ENCODE results near the gene DUSP2.
"Not testable (repeated sequence)": the region's sequence is repeated elsewhere in the genome, so short reads cannot be mapped to it uniquely, and the experiment has no call there.

DUSP2 gene

GRCh38 chr2:96146881-96147592, 1.8 kb upstream of the DUSP2 start:
- no peak for DNase-seq (ENCODE audit: low spot score)

DNA sequence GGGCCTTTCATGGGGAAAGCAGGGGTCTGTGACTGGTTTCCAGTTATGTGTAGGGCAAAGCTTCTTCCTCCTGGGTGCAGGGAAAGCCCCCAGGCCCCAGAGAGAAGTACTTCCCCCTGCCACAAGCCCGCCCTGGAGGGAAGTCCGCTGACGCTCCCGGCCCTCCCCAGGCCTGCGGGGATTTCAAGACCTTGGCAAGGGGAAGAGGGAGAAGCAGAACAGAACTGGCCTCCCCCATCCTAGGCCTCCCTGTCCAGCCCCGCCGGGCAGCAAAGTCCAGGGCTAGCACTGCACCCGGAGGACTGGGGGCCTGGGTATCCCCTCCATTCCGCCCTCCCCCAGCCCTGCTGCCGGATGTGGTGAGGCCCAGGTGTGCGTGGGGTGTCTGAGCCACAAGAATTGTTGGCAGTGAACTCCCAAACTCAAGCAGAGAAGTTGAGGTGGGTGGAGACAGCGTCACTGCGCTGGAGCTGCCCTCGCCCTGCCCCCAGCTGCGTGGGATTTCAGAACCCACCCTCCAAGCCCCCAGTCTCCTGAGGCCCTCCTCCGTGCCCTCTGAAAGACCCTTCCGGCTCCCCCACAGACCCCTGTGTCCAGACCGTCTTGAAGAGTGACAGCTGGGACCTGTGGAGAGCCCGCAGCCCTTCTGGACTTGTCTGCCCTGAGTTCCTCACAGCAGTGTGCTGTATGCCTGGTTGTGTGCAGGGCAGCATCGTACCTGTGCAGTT, 1.1 kb upstream of the DUSP2 start:
- DNase-seq (ENCODE audit: low spot score): peak; percentile 89

- DNase-seq (ENCODE audit: low spot score): no peak
Observed at GRCh38 chr2:96145848-96146152, 560 bp upstream of the DUSP2 start.

DNA sequence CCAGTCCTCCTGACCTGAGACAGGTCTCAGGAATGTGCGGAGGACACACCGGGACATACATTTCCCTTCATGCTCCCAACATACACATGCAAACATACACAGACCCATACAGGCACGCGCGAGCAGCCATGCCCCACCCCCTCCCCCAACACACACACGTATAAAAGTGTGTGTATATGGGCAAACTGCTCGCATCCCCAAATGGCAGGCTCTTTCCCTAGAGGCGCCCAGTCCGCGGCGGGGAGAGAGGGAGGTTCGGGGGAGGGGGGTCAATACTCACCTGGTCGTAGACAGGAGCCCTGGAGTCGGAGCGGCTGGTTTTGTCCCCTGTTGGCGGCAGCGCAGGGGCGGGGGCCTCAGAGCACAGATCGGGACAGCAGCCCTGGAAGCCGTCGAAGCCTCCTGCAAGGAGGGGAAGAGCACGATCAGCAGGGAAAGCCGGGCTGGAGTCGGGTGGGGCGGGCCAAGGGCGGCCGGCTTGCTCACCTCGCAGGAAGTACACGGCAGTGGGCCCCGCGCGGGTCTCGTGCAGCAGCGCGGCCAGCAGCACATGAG, 682 bp downstream of the DUSP2 start:
- DNase-seq (ENCODE audit: low spot score): peak; percentile 28

DNA sequence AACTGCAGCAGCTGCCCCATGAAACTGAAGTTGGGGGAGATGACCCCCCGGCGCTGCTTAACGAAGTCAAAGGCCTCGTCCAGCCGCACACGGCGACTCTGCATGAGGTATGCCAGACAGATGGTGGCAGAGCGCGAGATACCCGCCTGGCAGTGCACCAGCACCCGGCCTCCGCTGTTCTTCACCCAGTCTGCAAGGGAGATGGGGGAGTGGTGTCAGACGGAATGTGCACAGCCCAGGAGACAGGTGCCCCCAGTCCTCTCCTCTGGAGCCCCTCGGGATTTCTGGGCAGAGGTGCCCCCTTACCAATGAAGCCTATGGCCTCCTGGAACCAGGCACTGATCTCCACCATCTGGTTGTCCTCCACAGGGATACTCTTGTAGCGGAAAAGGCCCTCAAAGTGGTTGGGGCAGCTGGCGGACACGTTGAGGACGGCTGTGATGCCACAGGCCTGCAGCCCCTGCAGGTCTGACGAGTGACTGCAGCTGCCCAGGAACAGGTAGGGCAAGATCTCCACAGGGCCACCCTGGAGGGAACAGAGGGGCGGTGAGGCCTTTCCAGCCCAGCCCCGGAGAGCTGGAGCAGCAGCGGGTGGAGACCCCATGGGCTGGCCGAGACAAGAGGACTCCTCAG, 1.3 kb downstream of the DUSP2 start:
- peak; percentile 41 for DNase-seq (ENCODE audit: low spot score)

- no peak for DNase-seq (ENCODE audit: low spot score)
Observed at GRCh38 chr2:96143231-96143847, 1.9 kb downstream of the DUSP2 start.

GRCh38 chr2:96142217-96143113, 2.8 kb downstream of the DUSP2 start:
- DNase-seq (ENCODE audit: low spot score): peak; percentile 41

GRCh38 chr2:96141624-96141967, 3.6 kb downstream of the DUSP2 start:
- DNase-seq (ENCODE audit: low spot score): not testable (repeated sequence)

- no peak for DNase-seq (ENCODE audit: low spot score)
Observed at GRCh38 chr2:96140941-96141623, 4.2 kb downstream of the DUSP2 start.

DNA sequence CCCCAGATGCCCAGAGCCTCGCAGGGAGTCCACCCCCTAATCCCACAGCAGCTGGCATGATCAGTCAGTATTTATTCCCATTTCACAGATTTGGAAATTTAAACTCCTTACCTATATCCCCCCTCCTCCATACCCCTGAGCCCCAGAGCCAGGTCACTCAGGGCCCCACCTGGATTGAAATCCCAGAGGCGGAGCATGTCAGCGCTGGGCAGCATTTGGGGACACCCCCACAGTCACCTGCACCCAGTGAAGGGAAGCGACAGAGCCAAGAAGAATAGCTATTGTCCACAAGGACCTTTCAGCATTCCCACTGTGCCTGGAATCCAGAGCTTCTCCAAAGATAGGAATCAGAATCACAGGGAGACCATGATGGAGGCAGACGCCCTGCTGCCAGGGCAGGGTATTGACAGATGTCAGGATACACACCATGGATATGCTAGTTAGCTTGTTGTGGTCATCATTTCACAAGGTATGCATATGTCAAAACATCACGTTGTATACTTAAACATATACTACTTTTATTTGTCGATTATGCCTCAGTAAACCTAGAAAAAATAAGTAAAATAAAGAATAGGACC, 6.0 kb downstream of the DUSP2 start:
- DNase-seq (ENCODE audit: low spot score): no peak

DNA sequence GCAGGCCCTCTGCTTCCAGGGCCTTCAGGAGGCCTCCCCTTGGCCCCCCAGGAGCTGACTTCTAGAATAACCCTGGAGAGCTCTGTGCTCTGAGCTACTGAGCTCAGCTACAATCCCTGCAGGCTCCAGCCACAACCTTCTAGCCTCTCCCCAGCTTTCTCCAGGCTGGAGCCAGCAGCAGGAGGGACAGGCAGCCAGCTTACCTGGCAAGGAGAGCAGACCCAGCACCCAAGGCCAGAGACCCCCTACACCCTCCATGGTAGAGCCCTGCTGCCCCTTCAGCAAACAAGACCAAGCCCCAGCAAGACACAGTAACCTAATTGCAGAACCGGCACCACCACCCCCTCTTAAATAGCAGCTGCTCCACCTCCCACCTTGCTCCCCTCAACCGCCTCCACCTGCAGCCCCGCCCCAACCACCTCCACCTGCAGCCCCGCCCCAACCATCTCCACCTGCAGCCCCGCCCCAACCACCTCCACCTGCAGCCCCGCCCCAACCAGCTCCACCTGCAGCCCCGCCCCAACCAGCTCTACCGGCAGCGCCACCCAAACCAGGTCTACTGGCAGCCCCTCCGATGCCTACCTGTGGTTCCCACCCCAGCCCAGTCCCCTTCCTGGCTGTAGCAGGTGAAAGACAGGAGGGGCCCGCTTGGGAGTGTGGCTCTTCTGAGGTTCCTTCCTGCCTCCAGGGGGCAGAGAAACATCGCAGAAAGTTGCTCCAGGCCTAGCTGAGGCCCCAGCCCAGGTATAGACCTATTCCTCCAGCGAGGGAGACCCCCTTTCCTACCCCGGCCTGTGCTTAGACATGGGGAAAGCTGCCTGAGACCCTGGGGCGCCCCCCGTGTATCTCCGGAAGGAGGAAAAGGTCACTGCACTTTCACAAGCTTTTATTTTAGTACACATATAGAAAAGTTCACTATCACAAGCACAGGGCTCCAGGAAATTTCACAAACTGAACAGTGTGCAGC, 6.8 kb downstream of the DUSP2 start, which contains the start of gene ASTL:
Gene ASTL (minus strand): TSS at position 324 of the 967 bp plus-strand sequence. CDS start 66 bp downstream, at position 258.
- DNase-seq (ENCODE audit: low spot score): peak; percentile 66

DNA sequence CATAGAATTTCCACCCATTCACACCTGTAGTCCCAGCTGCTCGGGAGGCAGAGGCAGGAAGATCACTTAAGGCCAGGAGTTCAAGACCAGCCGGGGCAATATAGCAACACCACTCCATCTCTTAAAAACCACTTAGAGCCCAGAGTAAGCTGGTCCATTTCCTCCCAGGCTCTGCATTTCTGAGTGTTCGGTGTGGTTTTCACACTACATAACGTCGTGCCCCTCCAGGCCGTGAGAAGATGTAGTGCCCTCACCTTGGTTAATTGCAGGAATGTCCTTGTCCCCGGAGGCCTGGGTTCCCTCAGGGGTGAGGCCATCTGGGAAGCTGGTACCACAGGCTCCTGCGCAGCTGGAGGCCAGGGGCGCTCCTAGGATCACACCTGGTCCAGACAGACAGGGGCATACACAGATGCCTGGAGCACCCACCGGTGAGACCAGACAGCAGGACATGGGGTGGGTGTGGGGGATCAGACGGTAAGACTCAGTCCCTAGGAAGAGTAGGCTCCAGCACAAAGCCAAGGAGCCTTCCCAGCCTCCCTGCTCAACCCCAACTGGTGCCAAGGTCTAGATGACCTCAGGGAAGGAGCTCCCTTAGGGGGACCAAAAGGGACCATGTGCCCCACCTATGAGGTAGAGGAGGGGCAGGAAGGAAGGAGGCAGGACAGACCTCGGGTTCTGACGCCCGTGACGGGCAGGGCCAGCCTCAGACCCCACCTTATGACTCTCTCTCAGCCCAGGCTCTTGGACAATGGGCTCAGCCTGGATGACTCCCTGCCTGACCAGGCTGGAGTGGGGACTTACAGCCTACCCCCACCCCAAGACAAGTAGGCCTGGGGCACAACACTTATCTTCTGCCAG, 7.7 kb downstream of the DUSP2 start:
- DNase-seq (ENCODE audit: low spot score): no peak

GRCh38 chr2:96136129-96136720, 9.0 kb downstream of the DUSP2 start:
- DNase-seq (ENCODE audit: low spot score): no peak

GRCh38 chr2:96135621-96136020, 9.6 kb downstream of the DUSP2 start:
- DNase-seq (ENCODE audit: low spot score): no peak

- no peak for DNase-seq (ENCODE audit: low spot score)
Observed at GRCh38 chr2:96135171-96135570, 10.1 kb downstream of the DUSP2 start.

DNA sequence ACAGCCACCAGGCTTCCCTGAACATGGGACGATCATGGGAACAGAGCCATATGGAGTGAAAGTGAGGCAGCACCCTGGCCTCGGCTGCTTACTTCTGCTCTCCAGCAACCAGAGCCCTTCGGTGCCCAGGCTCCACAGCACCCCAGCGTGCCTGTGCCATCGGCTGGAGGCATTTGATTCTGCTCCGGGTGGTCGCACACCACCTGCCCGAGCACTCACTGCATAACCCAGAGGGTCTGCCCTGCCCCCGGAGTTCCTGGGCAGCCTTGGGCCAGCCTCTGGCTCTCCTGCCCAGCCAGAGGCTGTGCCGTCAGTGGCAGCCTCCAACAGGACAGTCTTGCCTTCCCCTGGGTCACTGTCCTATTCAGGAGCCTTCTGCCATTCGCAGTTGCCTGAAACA, 10.8 kb downstream of the DUSP2 start:
- no peak for DNase-seq (ENCODE audit: low spot score)

- DNase-seq (ENCODE audit: low spot score): no peak
Observed at GRCh38 chr2:96131813-96132745, 13.2 kb downstream of the DUSP2 start.
